GM21515 (cell line): ENCODE results near the gene ADNP.

Source experiments
- ATAC-seq: cut with Tn5 transposase; IDR thresholded peaks from one replicate; pipeline ENCODE4 v1.9.1; 2021; ENCODE audit not compliant: unreplicated experiment

The ADNP gene

GRCh38 chr20:50932691-50933280 lies 1.5 kb upstream of the ADNP start:
- ATAC-seq = no peak

GRCh38 chr20:50932016-50932485 lies 814 bp upstream of the ADNP start:
- no peak for ATAC-seq

GRCh38 chr20:50930976-50931305 lies 296 bp downstream of the ADNP start:
- peak; percentile 21 for ATAC-seq

GRCh38 chr20:50930139-50930975 lies 880 bp downstream of the ADNP start:
- peak; percentile 9 for ATAC-seq

GRCh38 chr20:50929299-50930138 lies 1.7 kb downstream of the ADNP start:
- peak; percentile 45 for ATAC-seq

- no peak for ATAC-seq
These were observed 2.8 kb downstream of the ADNP start for GRCh38 chr20:50928469-50928868.

GRCh38 chr20:50926530-50926929 lies 4.7 kb downstream of the ADNP start:
- no peak for ATAC-seq

GRCh38 chr20:50924261-50924920 lies 6.8 kb downstream of the ADNP start:
- ATAC-seq = no peak

GRCh38 chr20:50921803-50922501 lies 9.3 kb downstream of the ADNP start:
- no peak for ATAC-seq

- no peak for ATAC-seq
These were observed 10.2 kb downstream of the ADNP start for GRCh38 chr20:50920997-50921396.

GRCh38 chr20:50919567-50919966 lies 11.7 kb downstream of the ADNP start:
- ATAC-seq = no peak

- ATAC-seq = no peak
These were observed 12.8 kb downstream of the ADNP start for GRCh38 chr20:50918403-50918802.

GRCh38 chr20:50916934-50917333 lies 14.3 kb downstream of the ADNP start:
- no peak for ATAC-seq

- ATAC-seq = no peak
These were observed 15.0 kb downstream of the ADNP start for GRCh38 chr20:50916257-50916656.

GRCh38 chr20:50915424-50915823 lies 15.8 kb downstream of the ADNP start:
- no peak for ATAC-seq

- ATAC-seq = no peak
These were observed 17.4 kb downstream of the ADNP start for GRCh38 chr20:50913690-50914375.

- no peak for ATAC-seq
These were observed 19.5 kb downstream of the ADNP start for GRCh38 chr20:50911716-50912115.

- ATAC-seq = no peak
These were observed 20.2 kb downstream of the ADNP start for GRCh38 chr20:50911030-50911429.

- no peak for ATAC-seq
These were observed 21.8 kb downstream of the ADNP start for GRCh38 chr20:50909413-50909812.

- ATAC-seq = no peak
These were observed 27.1 kb downstream of the ADNP start for GRCh38 chr20:50904067-50904570.
